ELF-1 (cell line): ENCODE data around the gene TSSK6.

Source experiments
- DNase-seq: peaks from one replicate; pipeline ENCODE4 v3.0.0-alpha.2; 2016; ENCODE audit warnings: low read depth, low spot score

Gene TSSK6

GRCh38 chr19:19514881-19515641 is at the start of gene TSSK6:
Gene TSSK6, minus strand, starts transcription at chr19:19515548. Its CDS starts 121 bp downstream, at chr19:19515427.
- no peak for DNase-seq

- no peak for DNase-seq
Measured at GRCh38 chr19:19563348-19563848, 48.0 kb upstream of the TSSK6 start.

- DNase-seq, result no peak
Measured at GRCh38 chr19:19562665-19563347, 47.5 kb upstream of the TSSK6 start.

GRCh38 chr19:19561946-19562664 is 46.8 kb upstream of the TSSK6 start:
- no peak for DNase-seq

GRCh38 chr19:19559931-19560330 is 44.6 kb upstream of the TSSK6 start:
- no peak for DNase-seq

GRCh38 chr19:19558636-19559035 is 43.3 kb upstream of the TSSK6 start:
- no peak for DNase-seq

GRCh38 chr19:19558055-19558454 is 42.7 kb upstream of the TSSK6 start:
- DNase-seq, result no peak

GRCh38 chr19:19554074-19555023 is 39.0 kb upstream of the TSSK6 start:
- peak; percentile 82 for DNase-seq

GRCh38 chr19:19553670-19554069 is 38.3 kb upstream of the TSSK6 start:
- no peak for DNase-seq

- peak; percentile 67 for DNase-seq
Measured at GRCh38 chr19:19552798-19553197, 37.5 kb upstream of the TSSK6 start.

GRCh38 chr19:19551853-19552192 is 36.5 kb upstream of the TSSK6 start:
- DNase-seq, result peak; percentile 40

- DNase-seq, result no peak
Measured at GRCh38 chr19:19550972-19551852, 35.9 kb upstream of the TSSK6 start.

- peak; percentile 47 for DNase-seq
Measured at GRCh38 chr19:19550485-19550929, 35.2 kb upstream of the TSSK6 start.

GRCh38 chr19:19549804-19550464 is 34.6 kb upstream of the TSSK6 start:
- DNase-seq, result no peak

- no peak for DNase-seq
Measured at GRCh38 chr19:19548915-19549759, 33.8 kb upstream of the TSSK6 start.

GRCh38 chr19:19547674-19548336 is 32.5 kb upstream of the TSSK6 start:
- no peak for DNase-seq

GRCh38 chr19:19546751-19547162 is 31.4 kb upstream of the TSSK6 start:
- DNase-seq, result peak; percentile 34

- DNase-seq, result no peak
Measured at GRCh38 chr19:19545707-19546106, 30.4 kb upstream of the TSSK6 start.
